Stomach (tissue), 9 donors: ENCODE data around the gene OSBPL9. TPM values are rescaled to one million over a fixed set of nuclear protein-coding genes. Genes with fewer than 3 reads are reported as not detected.

Experiments
- DNase-seq, 2 donors: peaks; one replicate each; pipeline versions ENCODE4 v3.0.0 to v3.0.0-alpha.2; 2013 to 2019
- H3K27ac ChIP-seq, 5 donors: fragments of 200-600 bp in 4 of 5; sonication (generic) in 4 of 5; one replicate each; pipeline ENCODE4 v1.5.1; 2013 to 2019; ENCODE audit warnings: mild to moderate bottlenecking in 1 of 5, moderate library complexity in 1 of 5
- H3K27me3 ChIP-seq, 3 donors: fragments of 200-600 bp; sonication (generic); one replicate each; pipeline ENCODE4 v1.5.1; 2017 to 2019; ENCODE audit warnings: mixed run types in 1 of 3
- H3K36me3 ChIP-seq, 4 donors: fragments of 200-600 bp; sonication (generic); 1 replicate in 3 of 4; 2 replicates in 1 of 4; pipeline ENCODE4 v1.5.1; 2016 to 2019
- H3K4me1 ChIP-seq, 4 donors: fragments of 200-600 bp; sonication (generic); one replicate each; pipeline ENCODE4 v1.5.1; 2016 to 2019
- H3K4me3 ChIP-seq, 4 donors: fragments of 200-600 bp; sonication (generic) in 3 of 4; one replicate each; pipeline ENCODE4 v1.5.1; 2016 to 2019; ENCODE audit warnings: mild to moderate bottlenecking in 1 of 4
- H3K9me3 ChIP-seq, 4 donors: fragments of 200-600 bp; sonication (generic); one replicate each; pipeline ENCODE4 v1.5.1; 2016 to 2019
- EP300 ChIP-seq: sonication (generic); formaldehyde crosslinking; IDR thresholded peaks from one replicate; pipeline ENCODE4 v1.6.1; 2017; ENCODE audit warnings: antibody characterized with exemption
- POLR2A ChIP-seq, 4 donors: fragments of 450-650 bp; IDR thresholded peaks; one replicate each; pipeline ENCODE4 v1.6.1; 2016; ENCODE audit warnings: antibody characterized with exemption in 4 of 4, control low read depth in 2 of 4, mild to moderate bottlenecking in 1 of 4, moderate library complexity in 1 of 4
- POLR2AphosphoS5 ChIP-seq, 3 donors: sonication (generic); formaldehyde crosslinking; IDR thresholded peaks; one replicate each; pipeline ENCODE4 v1.6.1; 2016; ENCODE audit warnings: antibody characterized with exemption in 3 of 3
- WGBS, 5 donors: extraction: QIAGEN DNeasy Blood & Tissue Kit in 3 of 5; methylation state at CpG; one replicate each; pipeline versions ENCODE4 v1.1.5 to v1.1.7; 2013 to 2018; 5-methylcytosine and 5-hydroxymethylcytosine counted together
- intact Hi-C: fragments of 100-400 bp; cut with DNase I; formaldehyde crosslinking; loops from one replicate; pipeline ENCODE4 v1.15.1; 2023; ENCODE audit warnings: low total_unique reads
- polyA plus RNA-seq, 3 donors: library from polyadenylated mRNA; stranded (reverse); fragments of 200-250 nt; gene quantifications; one replicate each; pipeline ENCODE4 v1.2.3, GENCODE V29; 2013
- total RNA-seq, 5 donors: library from RNA; depleted of rRNA; stranded (reverse); fragments of >200 nt; gene quantifications; one replicate each; pipeline versions ENCODE4 v1.1.0 to v1.2.3, GENCODE V29; 2014 to 2016
- TF ChIP-seq, protein P1 (sequence below), 7 experiments: fragments of 450-650 bp in 4 of 7; fragments of 200-600 bp in 3 of 7; sonication (generic) in 3 of 7; IDR thresholded peaks; one replicate each; pipeline ENCODE4 v1.5.1; 2016 to 2019; ENCODE audit warnings: antibody characterized with exemption in 7 of 7, control low read depth in 2 of 7, mild to moderate bottlenecking in 1 of 7
- donor health status: healthy with polysubstance abuse.
- donor health status: Bipolar disorder and iron deficiency.
- donor health status: healthy.

The OSBPL9 gene
- total and polyA plus RNA-seq, 8 donors = 29.8 to 461 (median 109) TPM

DNA sequence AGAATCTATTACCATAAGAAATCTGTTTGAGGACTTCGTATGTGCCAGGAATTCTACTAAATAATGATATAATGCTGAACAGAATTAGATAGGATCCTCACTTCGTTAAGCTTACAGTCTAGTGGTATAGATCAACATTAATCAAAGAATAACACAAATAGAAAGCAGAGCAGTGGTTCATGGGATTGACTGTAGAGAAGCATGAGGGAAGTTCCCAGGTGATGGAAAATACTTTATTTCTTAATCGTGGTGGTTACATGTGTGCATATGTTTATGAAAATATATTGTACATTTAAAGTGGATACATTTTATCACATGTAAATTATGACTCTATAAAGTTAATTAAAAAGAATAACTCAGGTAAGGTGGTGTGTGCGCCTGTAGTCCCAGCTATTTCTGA, 110.5 kb downstream of the OSBPL9 start:
- Histone ChIP-seq H3K36me3 (no peaks in the 10 kb centered on the region), H3K9me3 (no peaks in the 10 kb centered on the region), H3K27me3 (no peaks in the 10 kb centered on the region), H3K4me1 (peaks cover 23 to 43% (median 36%) of the 10 kb centered on the region in 4 donors), H3K27ac (no peak overlapping the region), H3K4me3 (no peak overlapping the region)
- no peak for DNase-seq
- intact Hi-C loops = no loop called here
- WGBS, 5 donors = 78 to 84% (median 80%) methylated on average over 4 of the region's 4 CpGs
- no peak for TF ChIP-seq POLR2AphosphoS5 (IDR thresholded peaks at IDR 0.05)
- TF ChIP-seq EP300 = no peak
- no peak for TF ChIP-seq POLR2A (IDR thresholded peaks at IDR 0.05)
- TF ChIP-seq, protein P1, sequence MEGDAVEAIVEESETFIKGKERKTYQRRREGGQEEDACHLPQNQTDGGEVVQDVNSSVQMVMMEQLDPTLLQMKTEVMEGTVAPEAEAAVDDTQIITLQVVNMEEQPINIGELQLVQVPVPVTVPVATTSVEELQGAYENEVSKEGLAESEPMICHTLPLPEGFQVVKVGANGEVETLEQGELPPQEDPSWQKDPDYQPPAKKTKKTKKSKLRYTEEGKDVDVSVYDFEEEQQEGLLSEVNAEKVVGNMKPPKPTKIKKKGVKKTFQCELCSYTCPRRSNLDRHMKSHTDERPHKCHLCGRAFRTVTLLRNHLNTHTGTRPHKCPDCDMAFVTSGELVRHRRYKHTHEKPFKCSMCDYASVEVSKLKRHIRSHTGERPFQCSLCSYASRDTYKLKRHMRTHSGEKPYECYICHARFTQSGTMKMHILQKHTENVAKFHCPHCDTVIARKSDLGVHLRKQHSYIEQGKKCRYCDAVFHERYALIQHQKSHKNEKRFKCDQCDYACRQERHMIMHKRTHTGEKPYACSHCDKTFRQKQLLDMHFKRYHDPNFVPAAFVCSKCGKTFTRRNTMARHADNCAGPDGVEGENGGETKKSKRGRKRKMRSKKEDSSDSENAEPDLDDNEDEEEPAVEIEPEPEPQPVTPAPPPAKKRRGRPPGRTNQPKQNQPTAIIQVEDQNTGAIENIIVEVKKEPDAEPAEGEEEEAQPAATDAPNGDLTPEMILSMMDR (IDR thresholded peaks at IDR 0.05) = no peak

DNA sequence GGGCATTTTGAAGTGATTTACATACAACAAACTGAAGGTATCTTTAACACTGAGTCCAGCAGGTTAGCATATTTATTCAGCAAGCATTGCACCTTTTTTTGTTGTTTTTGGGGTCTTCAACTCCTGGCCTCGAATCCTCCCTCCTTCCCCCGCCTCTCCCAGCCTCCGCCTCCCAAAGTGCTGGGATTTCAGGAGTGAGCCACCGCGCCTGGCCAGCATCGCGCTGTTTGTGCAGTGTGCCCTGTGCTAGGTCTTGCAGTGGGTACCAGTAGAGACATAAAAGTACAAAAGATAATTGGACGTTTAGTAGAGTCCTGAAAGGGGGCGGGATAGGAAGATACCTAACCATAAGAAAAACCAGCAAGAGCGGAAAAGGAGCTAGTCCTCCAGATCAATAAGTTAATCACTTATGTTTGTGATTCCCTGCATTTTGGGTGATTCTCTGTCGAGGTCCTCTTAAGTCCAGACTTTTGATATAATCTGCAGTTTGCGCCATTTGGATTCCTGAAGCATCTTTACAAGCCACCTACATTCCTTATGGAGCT, 111.8 kb downstream of the OSBPL9 start:
- Histone ChIP-seq H3K4me3 (peak overlapping the region; percentile 57 to 86 (median 66)), H3K36me3 (no peaks in the 10 kb centered on the region), H3K27me3 (no peaks in the 10 kb centered on the region), H3K27ac (peak overlapping the region in 4 of 5 donors; percentile 84 to 88 (median 87)), H3K4me1 (peaks cover 36 to 56% (median 44%) of the 10 kb centered on the region in 4 donors), H3K9me3 (no peaks in the 10 kb centered on the region)
- WGBS, 5 donors = 34 to 43% (median 41%) methylated on average over 12 of the region's 12 CpGs
- DNase-seq = no peak
- intact Hi-C loops = no loop called here
- TF ChIP-seq EP300 (no peak), POLR2AphosphoS5 (IDR thresholded peaks at IDR 0.05) (no peak), POLR2A (IDR thresholded peaks at IDR 0.05) (no peak)
- TF ChIP-seq, protein P1 (IDR thresholded peaks at IDR 0.05) = no peak

DNA sequence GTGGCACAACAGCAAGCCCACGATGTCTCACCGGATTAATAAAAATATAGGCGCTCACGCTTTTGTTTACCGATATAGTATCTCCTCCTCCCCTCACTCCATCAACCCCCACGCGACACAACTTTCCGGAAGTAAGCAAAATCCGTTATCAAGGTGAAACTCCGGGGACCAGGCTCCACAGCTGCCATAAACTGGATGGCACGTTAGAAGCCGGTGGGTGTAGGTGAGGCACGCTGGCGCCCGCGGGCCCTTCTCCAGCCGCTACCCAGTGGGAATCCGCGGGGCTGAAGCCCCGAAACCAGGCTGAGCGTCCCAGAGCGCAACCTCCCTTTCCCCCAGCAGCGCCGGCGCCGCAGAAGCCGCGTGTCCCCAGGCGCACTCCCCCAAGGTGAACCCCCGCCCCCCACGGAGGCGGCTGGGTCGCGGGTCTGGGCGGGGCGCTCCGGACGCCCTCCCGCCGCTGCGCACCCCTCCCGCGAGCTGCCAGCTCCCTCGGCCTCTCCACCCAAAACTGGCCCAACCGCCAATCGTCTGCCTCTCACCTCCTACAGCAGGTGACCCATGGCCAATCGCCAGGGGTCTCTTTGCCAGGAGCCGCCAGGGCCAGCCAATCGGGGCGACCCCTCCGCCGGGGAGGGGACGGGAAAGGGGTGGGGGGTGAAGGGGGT, 112.4 kb downstream of the OSBPL9 start:
- Histone ChIP-seq H3K27ac (peak overlapping the region; percentile 70 to 88 (median 87)), H3K4me1 (peaks cover 39 to 62% (median 50%) of the 10 kb centered on the region in 4 donors), H3K4me3 (peak overlapping the region; percentile 57 to 86 (median 66)), H3K27me3 (no peaks in the 10 kb centered on the region), H3K36me3 (no peaks in the 10 kb centered on the region), H3K9me3 (no peaks in the 10 kb centered on the region)
- peak; percentile 96 to 97 for DNase-seq
- TF ChIP-seq POLR2AphosphoS5 (IDR thresholded peaks at IDR 0.05) (peak in 1 of 3 donors; percentile 51), POLR2A (IDR thresholded peaks at IDR 0.05) (no peak), EP300 (no peak)
- TF ChIP-seq, protein P1 (IDR thresholded peaks at IDR 0.05) = no peak
- intact Hi-C loops = no loop called here
- WGBS, 5 donors = 0 to 2% (median 1%) methylated on average over 20 to 53 of the region's 53 CpGs

DNA sequence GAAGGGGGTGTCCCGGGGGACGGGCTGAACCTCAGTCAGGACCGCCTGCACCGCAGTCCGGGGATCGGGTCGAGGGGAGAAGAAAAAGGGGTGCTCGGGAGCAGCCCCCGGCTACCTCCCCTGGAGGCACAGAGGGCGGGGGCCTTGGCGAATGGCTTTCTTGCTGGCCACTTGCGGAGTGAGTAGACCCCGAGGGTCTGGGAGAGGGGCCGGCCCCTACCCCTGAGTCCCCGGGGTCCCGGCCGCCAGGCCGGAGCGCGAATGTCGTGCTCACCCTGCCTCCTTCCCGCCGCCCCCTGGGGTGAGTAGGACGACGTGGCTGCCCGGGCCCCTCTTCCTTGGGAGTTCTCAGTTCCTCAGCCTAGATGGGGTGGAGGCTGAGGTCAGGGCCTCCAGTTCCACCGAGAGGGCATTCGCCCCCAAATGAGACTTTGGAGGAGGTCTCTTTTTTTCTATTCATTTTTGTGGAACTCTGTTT, 113.0 kb downstream of the OSBPL9 start:
- peaks cover 44 to 68% (median 56%) of the 10 kb centered on the region in 4 donors for H3K4me1 ChIP-seq
- no peaks in the 10 kb centered on the region for H3K36me3 ChIP-seq
- WGBS, 5 donors = 1 to 5% (median 2%) methylated on average over 24 to 28 of the region's 28 CpGs
- intact Hi-C loops = no loop called here
- TF ChIP-seq, protein P1 (IDR thresholded peaks at IDR 0.05) = no peak
- TF ChIP-seq POLR2A (IDR thresholded peaks at IDR 0.05) (no peak), EP300 (no peak), POLR2AphosphoS5 (IDR thresholded peaks at IDR 0.05) (no peak)
- H3K27ac ChIP-seq = peak overlapping the region; percentile 70 to 88 (median 87)
- no peaks in the 10 kb centered on the region for H3K9me3 ChIP-seq
- H3K27me3 ChIP-seq = no peaks in the 10 kb centered on the region
- DNase-seq = no peak
- H3K4me3 ChIP-seq = peak overlapping the region; percentile 57 to 86 (median 66)
